OCI-LY7 (cell line): ENCODE results near the gene BCL7B.

ENCODE experiments used
- CTCF ChIP-seq: fragments of 200-600 bp; sonication (generic); conservative IDR thresholded peaks from 2 replicates; pipeline ENCODE4 v1.5.1; 2014; ENCODE audit warnings: mild to moderate bottlenecking, antibody characterized with exemption, low read length, moderate library complexity, mixed read lengths
- EZH2phosphoT487 ChIP-seq: fragments of 200-600 bp; sonication (generic); IDR thresholded peaks from 2 replicates; pipeline ENCODE4 v1.6.1; 2018; ENCODE audit warnings: low read depth, borderline replicate concordance, mild to moderate bottlenecking, mixed run types, antibody characterized with exemption, low read length, moderate library complexity, mixed read lengths

DNA sequence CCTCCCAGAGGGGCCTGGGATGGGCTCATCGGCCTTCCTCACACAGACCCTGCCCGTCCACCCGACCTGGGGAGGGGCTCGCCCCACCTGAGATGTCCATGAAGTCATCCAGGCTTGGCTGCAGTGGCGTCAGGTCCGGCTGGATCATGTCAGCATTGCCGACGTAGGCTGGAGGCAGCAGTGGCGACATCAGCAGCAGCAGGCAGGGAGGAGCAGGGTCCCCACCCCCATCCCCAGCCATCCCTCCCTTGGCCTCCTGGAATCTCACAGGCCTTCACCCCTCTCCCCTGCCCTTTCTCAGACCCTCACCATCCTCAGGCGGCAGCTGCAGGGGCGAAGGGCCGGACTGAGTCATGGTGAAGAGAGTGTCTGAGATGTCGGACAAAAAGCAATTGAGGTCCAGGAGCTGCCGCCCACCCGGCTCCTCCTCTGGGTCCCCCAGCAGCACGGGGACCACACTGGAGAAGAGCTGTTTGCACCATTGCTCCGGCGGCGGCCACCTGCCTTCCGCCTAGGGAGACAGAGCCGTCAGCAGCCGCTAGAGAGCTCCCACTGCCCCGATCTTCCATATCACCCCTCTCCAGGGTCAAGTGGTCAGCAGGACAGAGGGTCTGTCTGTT is 48.2 kb upstream of the BCL7B start:
- TF ChIP-seq CTCF = no peak
- TF ChIP-seq EZH2phosphoT487 = no peak
